Skeletal muscle tissue (tissue), 4 donors: ENCODE data around the gene RAB3B. TPM values are rescaled to one million over a fixed set of nuclear protein-coding genes. Genes with fewer than 3 reads are reported as not detected.
"Not testable (repeated sequence)": the region's sequence is repeated elsewhere in the genome, so short reads cannot be mapped to it uniquely, and the experiment has no call there.

ENCODE experiments used
- H3K27ac ChIP-seq: one replicate; pipeline ENCODE4 v1.7.0; 2013; ENCODE audit warnings: mild to moderate bottlenecking, low read depth, low read length, inconsistent platforms
- H3K27me3 ChIP-seq, 3 donors: one replicate each; pipeline ENCODE4 v1.7.0; 2013; ENCODE audit warnings: low read length in 3 of 3; ENCODE audit not compliant: control insufficient read depth in 3 of 3, insufficient read depth in 3 of 3
- H3K36me3 ChIP-seq, 3 donors: one replicate each; pipeline ENCODE4 v1.7.0; 2013; ENCODE audit warnings: low read length in 3 of 3; ENCODE audit not compliant: control insufficient read depth in 3 of 3, insufficient read depth in 3 of 3
- H3K4me1 ChIP-seq, 3 donors: one replicate each; pipeline ENCODE4 v1.7.0; 2013; ENCODE audit warnings: low read length in 3 of 3, mild to moderate bottlenecking in 3 of 3; ENCODE audit not compliant: control insufficient read depth in 3 of 3, insufficient read depth in 3 of 3
- H3K4me3 ChIP-seq, 3 donors: one replicate each; pipeline ENCODE4 v1.7.0; 2013; ENCODE audit warnings: low read length in 3 of 3
- H3K9ac ChIP-seq, 3 donors: one replicate each; pipeline ENCODE4 v1.7.0; 2013; ENCODE audit warnings: low read length in 3 of 3, mild to moderate bottlenecking in 3 of 3, moderate library complexity in 2 of 3, low read depth in 1 of 3
- H3K9me3 ChIP-seq, 3 donors: one replicate each; pipeline ENCODE4 v1.7.0; 2013; ENCODE audit warnings: low read length in 3 of 3; ENCODE audit not compliant: control insufficient read depth in 3 of 3
- total RNA-seq: library from RNA; depleted of rRNA; stranded (reverse); fragments of >200 nt; gene quantifications from one replicate; pipeline ENCODE4 v1.2.3, GENCODE V29; 2014
- donor health status: Osteomylitis.

RAB3B gene
- total RNA-seq: under 0.01 TPM

- no peak within 1 kb of the TSS for H3K9ac ChIP-seq
- no peaks in the 10 kb centered on the region for H3K36me3 ChIP-seq
- H3K4me3 ChIP-seq: peak within 1 kb of the TSS in 2 of 3 donors; percentile 13 to 31
- peaks cover 31 to 42% (median 40%) of the 10 kb centered on the region in 3 donors for H3K27me3 ChIP-seq
- H3K27ac ChIP-seq: no peak within 1 kb of the TSS
- no peaks in the 10 kb centered on the region for H3K4me1 ChIP-seq
- no peaks in the 10 kb centered on the region for H3K9me3 ChIP-seq
Observed at GRCh38 chr1:51990478-51990965, at the start of gene RAB3B. RAB3B (minus strand) TSS chr1:51990700; CDS start chr1:51977117, 13,583 bp downstream.

- H3K4me1 ChIP-seq: peaks cover under 1 to 11% (median 2%) of the 10 kb centered on the region in 3 donors
- H3K9ac ChIP-seq: no peak overlapping the region
- peaks cover 0 to 11% (median 3%) of the 10 kb centered on the region in 3 donors for H3K36me3 ChIP-seq
- no peaks in the 10 kb centered on the region for H3K27me3 ChIP-seq
- no peak overlapping the region for H3K4me3 ChIP-seq
- H3K9me3 ChIP-seq: no peaks in the 10 kb centered on the region
- no peak overlapping the region for H3K27ac ChIP-seq
Observed at GRCh38 chr1:52037909-52038308, 47.4 kb upstream of the RAB3B start.

- Histone ChIP-seq H3K36me3 (peaks cover 0 to 11% (median 3%) of the 10 kb centered on the region in 3 donors), H3K27me3 (no peaks in the 10 kb centered on the region)
Observed at GRCh38 chr1:52037402-52037814, 46.9 kb upstream of the RAB3B start.

GRCh38 chr1:52034050-52034384 is 43.5 kb upstream of the RAB3B start:
- Histone ChIP-seq H3K9ac (peak overlapping the region; percentile 77 to 94 (median 90)), H3K27ac (peak overlapping the region; percentile 88), H3K36me3 (peaks cover 0 to 4% (median 1%) of the 10 kb centered on the region in 3 donors), H3K4me3 (peak overlapping the region; percentile 95 to 100 (median 98)), H3K27me3 (no peaks in the 10 kb centered on the region), H3K9me3 (no peaks in the 10 kb centered on the region), H3K4me1 (peaks cover 16 to 26% (median 17%) of the 10 kb centered on the region in 3 donors)

More at GRCh38 chr1:52037402-52037814, 46.9 kb upstream of the RAB3B start:
- no peak overlapping the region for H3K9ac ChIP-seq
- peaks cover 5 to 16% (median 7%) of the 10 kb centered on the region in 3 donors for H3K4me1 ChIP-seq
- H3K27ac ChIP-seq: no peak overlapping the region
- no peak overlapping the region for H3K4me3 ChIP-seq
- no peaks in the 10 kb centered on the region for H3K9me3 ChIP-seq

GRCh38 chr1:52033190-52034049 is 42.9 kb upstream of the RAB3B start, which contains the start of gene KTI12:
KTI12 (minus strand) TSS chr1:52033810; CDS start chr1:52033761, 49 bp downstream.
- Histone ChIP-seq H3K4me1 (peaks cover 16 to 26% (median 17%) of the 10 kb centered on the region in 3 donors), H3K27me3 (no peaks in the 10 kb centered on the region), H3K9me3 (no peaks in the 10 kb centered on the region), H3K27ac (peak within 1 kb of the TSS; percentile 88), H3K9ac (peak within 1 kb of the TSS; percentile 77 to 94 (median 90)), H3K4me3 (peak within 1 kb of the TSS; percentile 95 to 100 (median 98)), H3K36me3 (peaks cover 0 to 3% (median 0%) of the 10 kb centered on the region in 3 donors)

GRCh38 chr1:52032785-52033131 is 42.3 kb upstream of the RAB3B start:
- Histone ChIP-seq H3K36me3 (no peaks in the 10 kb centered on the region), H3K4me3 (peak overlapping the region; percentile 95 to 100 (median 98)), H3K27ac (peak overlapping the region; percentile 88), H3K9me3 (no peaks in the 10 kb centered on the region), H3K4me1 (peaks cover 16 to 26% (median 17%) of the 10 kb centered on the region in 3 donors), H3K27me3 (no peaks in the 10 kb centered on the region), H3K9ac (peak overlapping the region; percentile 77 to 94 (median 90))

- peak overlapping the region; percentile 77 to 94 (median 90) for H3K9ac ChIP-seq
- H3K36me3 ChIP-seq: no peaks in the 10 kb centered on the region
- no peak overlapping the region for H3K27ac ChIP-seq
- peaks cover 16 to 26% (median 17%) of the 10 kb centered on the region in 3 donors for H3K4me1 ChIP-seq
- H3K27me3 ChIP-seq: no peaks in the 10 kb centered on the region
- H3K4me3 ChIP-seq: peak overlapping the region; percentile 95 to 100 (median 98)
- no peaks in the 10 kb centered on the region for H3K9me3 ChIP-seq
Observed at GRCh38 chr1:52032124-52032784, 41.8 kb upstream of the RAB3B start.

- Histone ChIP-seq H3K4me1 (peaks cover 16 to 23% (median 17%) of the 10 kb centered on the region in 3 donors), H3K36me3 (peaks cover 0 to 15% (median 14%) of the 10 kb centered on the region in 3 donors)
- H3K27ac ChIP-seq, H3K9me3 ChIP-seq, H3K27me3 ChIP-seq, H3K9ac ChIP-seq, H3K4me3 ChIP-seq: not testable (repeated sequence)
Observed at GRCh38 chr1:52028839-52029238, 38.3 kb upstream of the RAB3B start.

- Histone ChIP-seq H3K27me3 (no peaks in the 10 kb centered on the region), H3K27ac (no peak overlapping the region), H3K9me3 (no peaks in the 10 kb centered on the region), H3K4me1 (peaks cover 16 to 18% (median 17%) of the 10 kb centered on the region in 3 donors), H3K4me3 (no peak overlapping the region), H3K9ac (no peak overlapping the region), H3K36me3 (peaks cover 1 to 20% (median 19%) of the 10 kb centered on the region in 3 donors)
Observed at GRCh38 chr1:52028328-52028727, 37.8 kb upstream of the RAB3B start.
